GM12878 (cell line): ENCODE data around the gene SH3D19. TPM values are rescaled to one million over a fixed set of nuclear protein-coding genes. Genes with fewer than 3 reads are reported as not detected.

ENCODE experiments used
- ATAC-seq: fragments of 200-7000 bp; cut with Tn5 transposase; 3 replicates; pipeline ENCODE4 v1.9.1; 2020; ENCODE audit warnings: mild to moderate bottlenecking, moderate library complexity
- BruUV-seq: library from RNA; stranded (reverse); fragments of 400-500 nt; replicated peaks from 2 replicates; lab custom pipeline; 2021; lab: Mats Ljungman, UMichigan
- CTCF ChIA-PET: fragments of 300-600 bp; sonication (Branson Sonifier 250); formaldehyde crosslinking; extraction: SDS; loops from one replicate; lab custom pipeline; 2021; ENCODE audit warnings: inconsistent platforms; lab: Yijun Ruan, JAX
- POLR2A ChIA-PET: fragments of 350-600 bp; formaldehyde crosslinking; extraction: SDS; loops from one replicate; lab custom pipeline; 2021; ENCODE audit warnings: inconsistent platforms; lab: Charles Lee
- RAD21 ChIA-PET: fragments of 300-600 bp; sonication (Branson Sonifier 250); formaldehyde crosslinking; loops from one replicate; lab custom pipeline; 2023; ENCODE audit warnings: antibody characterized with exemption; ENCODE audit not compliant: unreplicated experiment; lab: Charles Lee
- SMC1A ChIA-PET: fragments of 300-600 bp; sonication (Branson Sonifier 250); formaldehyde crosslinking; loops from one replicate; lab custom pipeline; 2023; ENCODE audit not compliant: unreplicated experiment, uncharacterized antibody; lab: Charles Lee
- DNase-seq: peaks from one replicate; pipeline ENCODE4 v3.0.0-alpha.2; 2011; ENCODE audit warnings: low read depth, low spot score
- FAIRE-seq: peaks from 3 replicates; lab custom pipeline; 2011; peaks lifted over from hg19 to GRCh38; lab: Jason Lieb, UNC
- H2AFZ ChIP-seq: 2 replicates; pipeline ENCODE4 v1.6.0; 2011; ENCODE audit warnings: low read depth, low read length, control low read depth; ENCODE audit not compliant: control insufficient read depth
- H3K27ac ChIP-seq: 2 replicates; pipeline ENCODE4 v1.5.1; 2011; ENCODE audit warnings: control low read depth; ENCODE audit not compliant: control insufficient read depth, insufficient read depth
- H3K27me3 ChIP-seq, 2 experiments: replicated peaks in 1 of 2; 2 replicates each; pipeline versions ENCODE4 v1.6.0 to v1.6.1; 2011; ENCODE audit warnings: low read length in 1 of 2; ENCODE audit not compliant: control insufficient read depth in 2 of 2, insufficient read depth in 2 of 2
- H3K36me3 ChIP-seq, 2 experiments: 2 replicates each; pipeline ENCODE4 v1.5.1; 2011; ENCODE audit warnings: low read length in 1 of 2; ENCODE audit not compliant: control insufficient read depth in 2 of 2, insufficient read depth in 2 of 2
- H3K4me1 ChIP-seq: 2 replicates; pipeline ENCODE4 v1.6.1; 2011; ENCODE audit warnings: mild to moderate bottlenecking, low read length, moderate library complexity, mixed read lengths; ENCODE audit not compliant: control insufficient read depth, insufficient read depth
- H3K4me2 ChIP-seq: 2 replicates; pipeline ENCODE4 v1.6.0; 2011; ENCODE audit warnings: control low read depth; ENCODE audit not compliant: control insufficient read depth, insufficient read depth
- H3K4me3 ChIP-seq: fragments of 200-600 bp; sonication (generic); 2 replicates; pipeline ENCODE4 v1.5.1; 2016
- H3K79me2 ChIP-seq: 2 replicates; pipeline ENCODE4 v1.6.0; 2011; ENCODE audit warnings: low read length; ENCODE audit not compliant: control insufficient read depth, insufficient read depth
- H3K9ac ChIP-seq: 2 replicates; pipeline ENCODE4 v1.8.0; 2011; ENCODE audit warnings: low read length, control low read depth, mixed read lengths; ENCODE audit not compliant: control insufficient read depth, insufficient read depth
- H3K9me3 ChIP-seq: replicated peaks from 3 replicates; pipeline ENCODE4 v1.5.1; 2011; ENCODE audit warnings: mild to moderate bottlenecking, low read length; ENCODE audit not compliant: control insufficient read depth, insufficient read depth
- H4K20me1 ChIP-seq: 2 replicates; pipeline ENCODE4 v1.6.0; 2011; ENCODE audit not compliant: control insufficient read depth, insufficient read depth
- BCLAF1 ChIP-seq: fragments of 450-650 bp; IDR thresholded peaks from 2 replicates; pipeline ENCODE4 v1.6.1; 2017; ENCODE audit warnings: antibody characterized with exemption, mild to moderate bottlenecking, moderate library complexity
- HSF1 ChIP-seq: fragments of 150-350 bp; IDR thresholded peaks from 2 replicates; pipeline ENCODE4 v1.6.1; 2014; ENCODE audit warnings: mild to moderate bottlenecking, low read depth, low read length
- MEF2B ChIP-seq: fragments of 450-650 bp; IDR thresholded peaks from 2 replicates; pipeline ENCODE4 v1.6.1; 2018; ENCODE audit warnings: mild to moderate bottlenecking, moderate library complexity; ENCODE audit not compliant: partially characterized antibody, poor library complexity, severe bottlenecking
- NBN ChIP-seq: fragments of 450-650 bp; IDR thresholded peaks from 2 replicates; pipeline ENCODE4 v1.6.1; 2016
- NR2C2 ChIP-seq: IDR thresholded peaks from 2 replicates; pipeline ENCODE4 v1.6.1; 2011; ENCODE audit warnings: borderline replicate concordance, low read depth; ENCODE audit not compliant: control insufficient read depth, insufficient read length
- PAX8 ChIP-seq: fragments of 450-650 bp; IDR thresholded peaks from 2 replicates; pipeline ENCODE4 v1.6.1; 2017; ENCODE audit warnings: mild to moderate bottlenecking, moderate library complexity
- RUNX3 ChIP-seq: IDR thresholded peaks from 2 replicates; pipeline ENCODE4 v1.6.1; 2012; ENCODE audit warnings: low read length, inconsistent platforms
- SIX5 ChIP-seq: IDR thresholded peaks from 2 replicates; pipeline ENCODE4 v1.6.1; 2011; ENCODE audit warnings: mild to moderate bottlenecking, low read depth, low read length, moderate library complexity; ENCODE audit not compliant: severe bottlenecking
- SKIL ChIP-seq: fragments of 450-650 bp; IDR thresholded peaks from 2 replicates; pipeline ENCODE4 v1.6.1; 2017; ENCODE audit warnings: mild to moderate bottlenecking, low read depth, inconsistent platforms; ENCODE audit not compliant: poor library complexity, severe bottlenecking
- SP1 ChIP-seq: IDR thresholded peaks from one replicate; pipeline ENCODE4 v1.6.1; 2011; ENCODE audit warnings: low read depth, low read length
- SPI1 ChIP-seq: IDR thresholded peaks from 2 replicates; pipeline ENCODE4 v1.6.1; 2011; ENCODE audit warnings: low read depth, mild to moderate bottlenecking, low read length, moderate library complexity, borderline replicate concordance; ENCODE audit not compliant: insufficient read depth
- ZBTB11 ChIP-seq: fragments of 450-650 bp; formaldehyde crosslinking; IDR thresholded peaks from 2 replicates; pipeline ENCODE4 v1.5.0; 2022; ENCODE audit warnings: mild to moderate bottlenecking, missing genetic modification characterization
- WGBS: methylation state at CpG from one replicate; pipeline ENCODE4 v1.1.6; 2016; ENCODE audit warnings: low lambda C conversion rate; ENCODE audit not compliant: insufficient replicate concordance, insufficient coverage; ENCODE audit errors: missing lambda C conversion rate; 5-methylcytosine and 5-hydroxymethylcytosine counted together
- in situ Hi-C: fragments of 300-500 bp; cut with MboI; formaldehyde crosslinking; loops from 9 replicates; pipeline ENCODE4 v1.14.3; 2018; ENCODE audit warnings: mixed read lengths
- intact Hi-C: fragments of 100-400 bp; cut with micrococcal nuclease; formaldehyde crosslinking; loops from one replicate; pipeline ENCODE4 v1.14.2; 2022; ENCODE audit not compliant: unreplicated experiment
- polyA plus RNA-seq, 11 experiments: library from polyadenylated mRNA; depleted of rRNA in 4 of 11; unstranded in 6 of 11; stranded (reverse) in 5 of 11; fragments of >200 nt; fragmentation: Nextera tagmentation in 4 of 11; fragmentation: Illumina TruSeq in 1 of 11; extraction: Ambion mirVana in 4 of 11; extraction: Trizol in 1 of 11; gene quantifications; 1 replicate in 1 of 11; 2 replicates in 10 of 11; pipeline versions ENCODE4 v1.2.1 to v1.2.3, GENCODE V29; 2011 to 2016; ENCODE audit warnings: inconsistent platforms in 2 of 11, missing spikeins in 2 of 11, low read depth in 1 of 11
- total RNA-seq, 4 experiments: library from RNA; depleted of rRNA in 3 of 4; stranded (reverse); fragments of >200 nt in 3 of 4; fragmentation: Illumina TruSeq in 1 of 4; extraction: Trizol in 1 of 4; gene quantifications; 2 replicates each; pipeline versions ENCODE4 v1.2.1 to v1.2.3, GENCODE V29; 2013 to 2021

The SH3D19 gene
- total and polyA plus RNA-seq, 10 of the 15 experiments (the other 5 are each of a cell fraction or from before 2014, with no cell fraction given) = 0.03 to 6.9 (median 0.33) TPM; not detected in 3

GRCh38 chr4:151202851-151203455 is 122.5 kb downstream of the SH3D19 start:
- no TSS peak for BruUV-seq
- Histone ChIP-seq H3K4me1 (no peaks in the 10 kb centered on the region), H3K9ac (no peak overlapping the region), H3K27me3 (no peaks in the 10 kb centered on the region), H2AFZ (no peak overlapping the region), H3K27ac (no peak overlapping the region), H3K36me3 (no peaks in the 10 kb centered on the region), H3K9me3 (no peaks in the 10 kb centered on the region), H3K79me2 (no peaks in the 10 kb centered on the region), H3K4me3 (no peak overlapping the region), H4K20me1 (no peaks in the 10 kb centered on the region), H3K4me2 (no peak overlapping the region)
- ATAC-seq = no peak
- ChIA-PET SMC1A (no interaction called here), POLR2A (no interaction called here), CTCF (no interaction called here), RAD21 (no interaction called here)
- FAIRE-seq = no peak
- DNase-seq = no peak
- WGBS = 22% methylated on average over 6 of the region's 6 CpGs
- intact Hi-C loops (no loop called here), in situ Hi-C loops (no loop called here)
- TF ChIP-seq RUNX3 (no peak), NBN (no peak), SKIL (no peak), BCLAF1 (no peak), SIX5 (no peak), NR2C2 (no peak), PAX8 (no peak), MEF2B (no peak), SPI1 (no peak), ZBTB11 (CRISPR knock-in tag) (no peak), HSF1 (no peak), SP1 (no peak)
